NCI-H524 (cell line): ENCODE measurements around the gene MTHFD2.
"Not testable (repeated sequence)": the region's sequence is repeated elsewhere in the genome, so short reads cannot be mapped to it uniquely, and the experiment has no call there.

Source experiments
- DNase-seq, 2 experiments: peaks; one replicate each; lab custom pipeline; 2025; lab: John Stamatoyannopoulos, UW

Gene MTHFD2

DNA sequence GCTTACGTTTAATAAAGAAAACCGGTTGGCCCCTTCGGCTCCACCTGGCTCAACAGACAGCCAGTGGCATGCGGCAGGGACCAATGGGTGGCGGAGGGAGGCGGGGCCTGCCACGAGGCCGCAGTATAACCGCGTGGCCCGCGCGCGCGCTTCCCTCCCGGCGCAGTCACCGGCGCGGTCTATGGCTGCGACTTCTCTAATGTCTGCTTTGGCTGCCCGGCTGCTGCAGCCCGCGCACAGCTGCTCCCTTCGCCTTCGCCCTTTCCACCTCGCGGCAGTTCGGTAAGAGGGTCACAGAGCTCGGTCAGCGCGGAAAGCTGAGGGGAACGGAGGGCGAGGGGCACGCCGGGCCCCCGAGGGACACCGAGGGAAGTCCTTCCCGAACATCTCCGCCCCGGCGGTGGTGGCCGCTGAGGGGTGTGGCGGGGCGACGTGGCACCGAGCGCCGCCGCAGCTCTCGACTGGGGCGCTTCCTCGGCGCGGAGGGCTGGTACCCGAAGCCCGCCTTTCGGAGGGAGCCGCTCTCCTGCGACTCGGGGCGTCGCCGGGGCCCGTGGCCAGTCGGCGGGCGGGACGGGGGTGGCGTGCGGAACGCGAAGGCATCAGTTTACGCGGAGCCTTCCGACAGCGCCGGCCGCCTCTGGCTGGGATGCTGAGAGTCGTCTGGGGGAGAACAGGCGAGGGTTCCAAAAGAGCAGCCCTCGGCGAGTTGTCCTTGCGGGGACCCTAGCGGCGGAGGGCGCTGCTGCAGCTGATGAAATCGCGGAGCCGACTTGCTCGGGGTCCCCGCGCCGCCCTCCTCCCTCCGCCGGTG is at the start of gene MTHFD2:
MTHFD2 (plus strand) TSS at position 155 of the 814 bp plus-strand sequence; CDS start at position 182, 27 bp downstream.
- peak; percentile 93 to 98 for DNase-seq

DNA sequence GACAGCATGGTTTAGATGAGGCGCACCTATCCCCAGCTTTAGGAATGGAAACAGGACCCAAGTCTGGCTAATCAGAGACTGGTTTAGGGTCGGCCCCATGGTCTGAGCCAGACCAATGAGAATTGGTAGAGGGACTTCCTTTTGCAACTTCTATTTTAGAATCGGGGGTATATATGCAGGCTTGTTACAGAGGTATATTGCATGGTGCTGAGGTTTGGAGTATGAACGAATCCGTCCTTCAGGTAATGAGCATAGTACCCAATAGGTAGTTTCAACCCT is 49.2 kb upstream of the MTHFD2 start:
- no peak for DNase-seq

DNA sequence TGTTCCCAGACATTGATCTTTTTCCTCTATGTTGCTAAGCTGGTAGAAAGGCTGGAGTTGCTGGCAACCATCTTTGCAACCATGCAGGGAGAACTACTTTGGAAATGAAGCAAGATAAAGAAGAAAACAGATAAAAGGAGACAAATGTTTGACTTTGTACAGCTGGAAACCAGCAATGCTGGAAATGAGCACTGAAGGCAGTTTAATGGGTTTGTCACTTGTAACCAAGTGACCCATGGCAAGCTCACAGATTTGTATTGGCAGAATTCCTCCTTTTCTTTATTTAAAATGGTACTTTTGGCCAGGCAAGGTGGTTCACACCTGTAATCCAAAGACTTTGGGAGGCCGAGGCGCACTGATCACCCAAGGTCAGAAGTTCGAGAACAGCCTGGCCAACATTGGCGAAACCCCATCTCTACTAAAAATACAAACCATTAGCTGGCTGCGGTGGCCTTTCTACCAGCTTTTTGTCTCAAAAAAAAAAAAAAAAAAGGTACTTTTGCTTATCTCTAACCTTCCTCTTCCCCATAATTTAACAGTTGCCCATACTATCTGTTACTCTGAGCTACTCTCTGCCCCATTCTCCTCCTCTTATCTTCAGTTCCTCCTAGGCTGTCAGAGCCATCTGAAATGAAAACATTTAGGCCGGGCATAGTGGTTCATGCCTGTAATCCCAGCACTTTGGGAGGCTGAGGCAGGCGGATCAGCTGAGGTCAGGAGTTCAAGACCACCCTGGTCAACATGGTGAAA is 48.7 kb upstream of the MTHFD2 start:
- no peak for DNase-seq

DNA sequence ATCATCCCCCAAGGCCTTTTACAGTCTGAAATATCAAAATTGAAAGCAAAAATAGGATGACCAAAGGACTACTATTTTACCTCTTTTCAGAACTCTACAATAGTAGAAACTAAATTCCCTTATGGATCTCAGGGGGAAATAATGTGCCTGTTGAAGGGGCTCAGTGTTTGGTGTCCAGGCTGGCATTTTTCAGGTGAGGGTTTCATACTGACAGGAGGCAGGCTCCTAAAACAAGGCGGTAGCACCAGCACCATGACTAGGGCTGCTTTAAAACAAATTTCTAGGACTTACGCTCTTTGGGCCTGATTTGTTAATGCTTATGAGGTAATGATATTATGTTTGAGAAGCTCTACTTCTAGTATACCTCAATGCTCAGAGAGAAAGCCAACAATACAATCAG is 45.5 kb upstream of the MTHFD2 start:
- no peak for DNase-seq

DNA sequence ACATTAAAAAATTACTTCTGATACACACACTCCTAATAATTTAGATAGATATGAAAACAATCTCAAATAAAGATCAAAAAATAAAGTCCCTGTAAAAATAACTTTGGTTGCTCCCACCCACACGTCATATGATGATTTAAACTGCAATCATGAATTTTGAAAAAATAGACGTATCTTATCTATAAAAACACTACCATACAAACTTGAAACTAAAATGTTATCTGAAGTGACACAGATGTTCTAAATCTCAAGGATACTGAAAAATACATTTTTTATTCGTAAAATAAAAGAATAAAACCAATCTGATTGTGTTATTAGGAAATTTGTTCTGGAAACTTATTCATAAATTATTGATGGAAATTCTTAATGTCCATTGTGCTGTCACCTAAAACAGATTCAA is 42.6 kb upstream of the MTHFD2 start:
- no peak for DNase-seq

DNA sequence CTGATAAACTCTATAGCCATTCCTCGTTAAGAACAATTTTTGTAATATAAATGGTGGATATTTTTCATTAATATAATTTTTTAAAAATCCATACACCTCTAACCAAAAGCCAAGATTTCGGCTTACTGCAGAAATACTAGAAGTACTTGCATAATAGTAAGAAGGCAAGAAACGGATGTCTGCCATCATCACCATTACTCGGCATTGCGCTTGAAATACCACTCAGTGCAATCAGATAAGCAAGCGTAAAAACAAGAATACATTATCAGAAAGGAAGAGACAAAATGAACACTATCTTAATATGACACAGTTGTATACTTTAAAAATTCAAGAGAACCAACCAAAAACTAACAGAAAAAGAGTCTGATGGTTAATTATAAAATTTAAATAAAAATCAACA is 35.5 kb upstream of the MTHFD2 start:
- no peak for DNase-seq

DNA sequence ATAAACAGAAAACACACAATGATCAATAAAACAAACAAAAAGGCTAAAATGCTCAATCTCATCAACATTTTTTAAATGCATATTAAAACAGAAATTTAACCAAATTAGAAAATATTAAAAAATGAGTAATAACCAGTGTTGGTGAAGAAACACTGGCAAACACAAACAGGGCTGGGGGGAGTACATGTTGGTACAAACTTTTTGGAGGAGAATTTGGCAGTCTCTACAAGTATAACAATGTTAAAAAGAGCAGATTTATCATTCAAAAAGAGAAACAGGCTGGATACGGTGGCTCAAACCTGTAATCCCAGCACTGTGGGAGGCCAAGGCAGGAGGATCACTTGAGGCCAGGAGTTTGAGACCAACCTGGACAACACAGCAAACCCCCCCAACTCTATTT is 33.7 kb upstream of the MTHFD2 start:
- DNase-seq, result no peak

DNA sequence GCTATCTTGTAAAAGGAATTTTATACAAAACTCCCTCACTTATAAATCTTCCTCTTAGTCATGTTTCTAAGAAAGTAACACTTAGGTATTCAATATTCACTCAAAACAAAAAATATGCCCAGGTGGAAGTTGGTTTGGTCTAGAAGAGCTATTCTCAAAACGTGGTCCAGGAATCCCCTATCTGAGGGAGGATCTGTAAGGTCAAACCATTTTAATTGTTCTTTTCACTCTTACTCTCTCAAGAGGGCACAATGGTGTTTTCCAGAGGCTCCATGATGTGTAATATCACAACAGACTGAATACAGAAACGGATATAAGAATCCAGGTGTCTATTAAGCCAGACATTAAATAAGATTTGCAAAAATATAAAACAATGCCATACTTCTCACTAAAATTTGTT is 29.7 kb upstream of the MTHFD2 start:
- DNase-seq, result no peak

DNA sequence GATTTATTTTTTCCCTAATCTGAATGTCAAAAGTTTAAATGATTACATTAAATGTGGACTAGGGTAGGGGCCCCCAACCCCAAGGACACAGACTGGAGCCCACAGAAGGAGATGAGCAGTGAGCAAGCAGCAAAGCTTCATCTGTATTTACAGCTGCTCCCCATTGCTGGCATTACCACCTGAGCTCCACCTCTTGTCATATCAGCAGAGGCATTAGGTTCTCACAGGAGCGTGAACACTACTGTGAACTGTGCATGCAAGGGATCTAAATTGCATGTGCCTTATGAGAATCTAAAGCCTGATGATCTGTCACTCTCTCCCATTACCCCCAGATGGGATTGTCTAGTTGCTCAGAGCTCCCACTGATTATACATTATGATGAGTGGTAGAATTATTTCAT is 23.5 kb upstream of the MTHFD2 start:
- no peak for DNase-seq

DNA sequence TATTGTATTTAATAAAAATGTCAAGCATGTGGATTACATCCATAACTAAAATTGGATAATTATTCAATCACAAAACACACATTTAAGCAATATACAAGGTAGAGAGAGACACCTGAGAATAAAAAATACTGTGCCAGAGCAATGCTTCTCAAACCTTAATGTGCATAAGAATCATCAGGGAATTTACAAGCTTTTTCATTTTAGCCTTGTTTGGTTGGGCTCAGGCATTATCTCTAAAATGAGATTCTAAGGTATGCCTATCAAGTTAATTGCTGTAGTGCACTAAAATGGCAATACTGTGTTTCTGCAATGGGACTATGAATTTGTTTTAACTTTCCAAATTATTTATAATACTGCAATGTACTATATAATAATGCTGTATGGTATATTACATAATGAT is 20.7 kb upstream of the MTHFD2 start:
- no peak for DNase-seq

DNA sequence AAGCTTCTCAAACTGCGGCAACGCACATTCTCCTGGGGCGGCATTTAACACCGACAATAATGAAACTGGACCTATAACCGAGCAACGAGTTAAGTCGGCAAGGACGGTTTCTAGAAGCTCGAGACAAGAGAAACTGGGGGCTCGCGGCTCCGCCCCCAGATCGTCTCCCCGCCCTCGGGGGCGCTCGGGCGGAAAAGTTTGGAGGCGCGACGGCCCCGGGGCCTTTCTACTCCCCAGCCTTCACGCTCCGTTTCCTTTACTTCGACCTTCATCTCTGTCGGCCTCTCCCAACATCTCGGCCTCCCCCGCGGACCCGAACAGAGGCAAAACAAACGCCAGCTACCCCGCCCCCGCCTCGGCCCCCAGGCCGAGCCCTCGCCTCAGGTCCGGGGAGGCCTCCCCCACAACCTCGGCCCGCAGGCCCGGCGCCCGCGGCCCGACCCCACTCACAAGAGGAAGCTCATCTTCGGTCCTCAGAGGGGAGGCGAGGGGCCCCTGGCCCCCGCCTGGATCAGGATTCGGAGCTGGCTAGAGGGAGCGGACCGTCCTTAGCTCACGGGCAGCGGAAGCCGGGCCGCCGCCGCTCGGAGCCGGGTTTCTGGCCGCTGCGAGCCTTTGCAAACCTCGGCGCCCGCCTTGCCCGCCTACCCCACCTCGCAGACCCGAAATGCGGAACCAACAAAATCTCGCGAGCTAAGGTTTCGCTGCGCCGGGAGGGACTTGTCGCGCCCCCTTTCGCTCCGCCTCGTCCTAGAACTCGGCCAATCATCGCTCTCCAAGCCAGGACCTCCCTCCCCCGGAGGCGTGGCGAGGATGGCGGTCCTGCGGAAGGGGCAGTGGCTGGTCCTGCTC is 20.0 kb upstream of the MTHFD2 start, which contains the start of gene MOB1A:
MOB1A (minus strand) TSS at position 669 of the 852 bp plus-strand sequence; CDS start at position 464, 205 bp downstream.
- peak; percentile 91 to 97 for DNase-seq

DNA sequence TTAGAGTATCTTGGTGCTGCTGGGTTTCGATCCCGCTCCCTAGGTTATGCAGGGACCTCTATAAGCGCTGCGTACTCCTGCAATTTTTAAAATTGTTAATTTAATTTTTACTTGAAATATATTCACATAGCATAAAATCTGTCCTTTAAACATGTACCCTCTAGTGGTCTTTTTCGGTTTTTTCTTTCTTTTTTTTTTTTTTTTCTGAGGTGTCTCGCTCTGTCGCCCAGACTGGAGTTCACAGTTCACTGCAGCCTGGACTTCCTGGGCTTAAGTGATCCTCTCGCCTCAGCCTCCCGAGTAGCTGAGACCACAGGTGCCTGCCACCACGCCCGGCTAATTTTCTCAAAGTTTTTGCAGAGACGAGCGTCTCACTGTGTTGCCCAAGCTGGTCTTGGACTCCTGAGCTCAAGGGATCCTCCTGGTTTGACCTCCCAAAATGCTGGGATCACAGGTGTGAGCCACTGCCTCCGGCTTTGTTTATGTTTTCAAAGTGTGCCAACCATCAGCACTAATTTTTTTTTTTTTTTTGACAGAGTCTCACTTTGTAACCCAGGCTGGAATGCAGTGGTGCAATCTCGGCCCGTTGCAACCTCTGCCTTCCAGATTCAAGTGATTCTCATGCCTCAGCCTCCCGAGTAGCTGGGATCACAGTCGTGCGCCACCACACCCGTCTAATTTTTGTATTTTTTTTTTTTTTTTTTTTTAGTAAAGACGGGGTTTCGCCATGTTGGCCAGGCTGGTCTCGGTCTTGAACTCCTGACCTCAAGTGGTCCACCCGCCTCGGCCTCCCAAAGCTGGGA is 19.2 kb upstream of the MTHFD2 start:
- DNase-seq, result no peak

DNA sequence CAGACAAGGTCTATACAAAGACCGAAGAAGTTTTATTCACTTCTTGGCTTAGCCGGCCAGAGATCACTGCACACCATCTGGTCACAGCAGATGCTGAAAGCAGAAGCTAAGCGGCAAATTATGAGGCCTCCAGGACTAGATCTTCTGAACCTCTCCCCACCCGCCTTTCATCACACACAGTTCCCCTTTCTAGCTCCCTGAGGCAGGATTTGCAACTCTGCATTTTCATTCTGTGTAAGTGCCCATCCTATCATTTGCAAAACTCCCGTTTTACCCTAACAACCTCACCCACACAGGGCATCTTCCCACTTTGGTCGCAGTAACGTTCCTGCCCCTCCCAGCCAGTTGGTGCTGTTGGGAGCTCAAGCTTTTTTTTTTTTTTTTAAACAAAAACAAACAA is 16.7 kb upstream of the MTHFD2 start:
- DNase-seq, result peak; percentile 90 to 95

DNA sequence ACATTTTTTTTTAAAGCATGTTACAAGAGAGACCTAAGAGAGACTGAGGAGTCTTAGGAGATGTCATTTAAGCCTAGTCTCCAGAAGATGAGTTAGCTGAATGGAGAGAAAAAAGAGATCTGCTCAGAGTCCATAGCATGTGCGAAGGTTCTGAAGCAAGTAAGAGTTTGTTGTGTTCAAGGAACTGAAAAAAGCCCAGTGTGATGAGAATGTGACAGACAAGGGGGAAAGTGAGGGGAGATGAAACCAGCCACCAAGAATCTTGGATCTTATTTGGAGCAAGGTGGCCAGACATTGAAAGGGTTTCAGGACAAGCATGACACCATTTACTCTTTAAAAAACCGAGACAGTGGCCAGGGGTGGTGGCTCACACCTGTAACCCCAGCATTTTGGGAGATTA is 14.5 kb upstream of the MTHFD2 start:
- no peak for DNase-seq

DNA sequence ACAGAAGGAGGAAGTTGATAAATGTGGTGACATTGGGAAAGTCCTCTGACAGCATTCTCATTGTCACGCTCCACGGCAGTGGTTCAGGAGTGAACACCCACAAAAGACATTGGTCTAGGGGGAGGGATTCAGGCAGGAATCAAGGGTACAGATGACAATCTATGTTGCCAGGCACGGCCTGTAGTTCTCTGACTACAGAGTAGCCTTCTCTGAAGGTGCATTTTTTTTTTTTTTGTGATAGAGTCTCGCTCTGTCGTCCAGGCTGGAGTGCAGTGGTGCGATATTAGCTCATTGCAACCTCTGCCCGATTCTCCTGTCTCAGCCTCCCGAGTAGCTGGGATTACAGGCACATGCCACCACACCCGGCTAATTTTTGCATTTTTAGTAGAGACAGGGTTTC is 12.4 kb upstream of the MTHFD2 start:
- no peak for DNase-seq

DNA sequence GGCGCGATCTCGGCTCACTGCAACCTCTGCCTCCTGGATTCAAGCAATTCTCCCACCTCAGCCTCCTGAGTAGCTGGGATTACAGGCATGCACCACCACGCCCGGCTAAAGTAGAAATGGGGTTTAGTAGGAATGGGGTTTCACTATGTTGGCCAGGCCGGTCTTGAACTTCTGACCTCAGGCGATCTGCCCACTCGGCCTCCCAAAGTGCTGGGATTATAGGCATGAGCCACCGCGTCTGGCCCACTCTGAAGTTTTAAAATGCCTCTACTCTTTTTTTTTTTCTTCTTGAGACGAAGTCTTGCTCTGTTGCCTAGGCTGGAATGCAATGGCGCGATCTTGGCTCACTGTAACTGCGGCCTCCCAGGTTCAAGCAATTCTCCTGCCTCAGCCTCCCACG is 11.7 kb upstream of the MTHFD2 start:
- DNase-seq, result not testable (repeated sequence)

DNA sequence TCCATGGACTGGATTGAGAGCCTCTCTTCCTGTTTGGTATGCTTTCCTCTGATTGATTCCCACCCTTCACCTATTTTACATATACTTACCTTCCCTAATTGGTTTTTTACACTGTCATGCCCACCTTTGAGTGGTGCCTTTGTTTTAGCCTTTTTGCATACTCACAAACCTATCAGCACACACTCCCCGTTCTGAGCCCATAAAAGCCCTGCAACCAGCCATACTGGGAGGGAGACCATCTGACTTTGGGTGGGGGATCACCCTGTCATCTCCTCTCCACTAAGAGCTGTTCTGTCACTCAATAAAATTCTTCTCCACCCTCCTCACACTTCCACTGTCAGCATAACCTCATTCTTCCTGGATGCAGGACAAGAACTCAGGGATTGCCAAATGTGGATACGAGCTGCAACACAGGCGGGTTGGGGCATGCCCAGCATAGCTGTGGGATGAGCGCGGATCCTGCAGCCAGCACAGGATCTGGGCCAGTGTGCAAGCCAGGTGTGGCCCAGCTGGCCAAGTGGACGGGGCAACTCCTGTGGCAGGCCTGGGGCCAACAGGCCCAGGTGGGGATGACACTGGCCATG is 10.3 kb upstream of the MTHFD2 start:
- DNase-seq, result no peak

DNA sequence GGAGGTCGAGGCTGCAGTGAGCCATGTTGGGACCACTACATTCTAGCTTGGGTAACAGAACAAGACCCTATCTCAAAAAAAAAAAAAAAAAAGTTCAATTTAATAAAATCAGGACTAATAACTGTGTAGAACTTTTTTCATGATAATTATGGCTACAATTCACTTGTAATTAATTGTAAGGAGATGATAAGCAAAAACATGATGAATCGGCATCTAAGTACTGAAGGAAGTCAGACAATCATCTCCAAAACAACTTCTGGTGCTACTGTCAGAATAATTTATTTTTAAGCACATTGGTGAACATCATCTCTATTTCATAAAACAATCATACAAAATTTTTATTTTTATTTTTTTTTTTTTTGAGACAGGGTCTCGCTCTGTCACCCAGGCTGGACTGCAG is 9.7 kb upstream of the MTHFD2 start:
- DNase-seq, result no peak

DNA sequence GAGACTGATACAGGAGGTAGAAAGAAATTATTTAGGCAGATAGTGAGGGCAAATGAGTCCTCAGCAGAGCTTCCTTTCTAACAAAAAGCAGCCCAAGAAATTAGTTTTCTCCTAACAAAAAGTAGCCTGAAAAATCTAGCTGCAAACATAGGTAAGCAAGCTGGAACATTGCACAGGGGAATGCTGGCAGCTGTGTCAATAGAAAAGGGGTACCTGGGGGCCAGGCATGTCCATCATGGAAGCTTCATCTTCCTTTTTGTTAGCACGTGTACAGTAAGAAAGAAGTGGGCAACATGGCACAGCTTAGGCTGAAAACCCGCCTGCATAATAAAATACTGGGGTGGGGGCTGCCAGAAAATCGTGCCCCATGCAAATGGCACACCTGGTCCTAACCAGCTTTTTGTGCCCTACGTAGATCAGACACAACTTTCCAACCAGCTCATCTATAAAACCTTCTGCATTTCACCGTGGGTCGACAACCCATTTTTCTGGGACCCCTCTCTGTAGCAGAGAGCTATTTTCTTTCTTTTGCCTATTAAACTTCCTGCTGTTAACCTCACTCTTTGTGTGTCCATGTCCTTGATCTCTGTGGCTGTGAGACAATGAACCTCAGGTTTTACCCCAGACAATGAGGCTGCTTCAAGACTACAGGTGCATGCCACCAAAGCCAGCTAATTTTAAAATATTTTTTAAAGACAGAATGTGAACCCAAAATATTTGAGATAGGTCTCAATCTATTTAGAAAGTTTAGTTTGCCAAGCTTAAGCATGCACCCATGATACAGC is 6.6 kb upstream of the MTHFD2 start:
- DNase-seq, result no peak

DNA sequence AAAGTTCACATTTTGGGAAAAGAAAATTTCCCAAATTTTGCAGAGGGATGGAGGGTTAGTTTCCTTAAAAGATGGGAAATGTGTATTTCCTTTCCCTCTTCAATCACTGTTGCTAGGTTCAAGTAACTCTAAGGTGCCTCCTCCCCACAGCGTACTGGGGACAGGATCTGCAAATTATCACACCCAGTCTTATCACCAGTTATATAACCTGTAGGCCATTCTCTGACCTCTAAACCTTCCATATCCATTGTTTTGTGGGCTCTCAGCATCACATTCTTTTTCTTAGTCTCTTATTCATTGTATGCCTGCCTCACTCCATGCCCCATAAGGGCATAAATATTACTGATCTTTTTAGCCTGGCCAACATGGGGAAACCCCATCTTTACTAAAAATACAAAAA is 3.6 kb upstream of the MTHFD2 start:
- DNase-seq, result no peak

DNA sequence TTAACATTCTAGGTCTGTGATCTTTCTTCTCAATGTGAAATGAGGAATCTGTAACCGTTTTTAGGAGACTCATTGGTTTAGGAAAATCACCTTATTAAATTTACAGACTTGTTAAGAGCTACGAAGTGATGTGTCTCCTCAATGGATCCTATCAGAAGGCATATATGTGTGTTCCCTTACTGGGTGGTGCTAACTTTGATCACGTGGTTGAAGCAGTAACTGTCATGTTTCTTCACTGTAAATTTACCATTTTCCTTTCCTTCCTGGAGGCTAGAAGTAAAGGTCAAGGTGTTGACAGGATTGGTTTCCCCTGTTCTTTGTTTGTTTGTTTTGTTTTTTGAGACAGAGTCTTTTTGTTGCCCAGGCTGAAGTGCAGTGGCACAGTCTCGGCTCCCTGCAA is 1.4 kb upstream of the MTHFD2 start:
- DNase-seq, result no peak
